K562 (cell line): Measurements from ENCODE around the gene PRR29. TPM values are rescaled to one million over a fixed set of nuclear protein-coding genes. Genes with fewer than 3 reads are reported as not detected.
A peak's percentile ranks its signal among the peaks of the same experiment; 100 is the strongest.

Experiments used
- BHLHE40 ChIP-seq: IDR thresholded peaks from 2 replicates; pipeline ENCODE4 v1.6.1; 2011; ENCODE audit warnings: low read length, improper control_type of control experiment
- CBX1 ChIP-seq: sonication (generic); IDR thresholded peaks from 2 replicates; pipeline ENCODE4 v1.6.1; 2016; ENCODE audit warnings: antibody characterized with exemption, low read depth, mild to moderate bottlenecking
- CCAR2 ChIP-seq: fragments of 200-400 bp; formaldehyde crosslinking; IDR thresholded peaks from 2 replicates; pipeline ENCODE4 v1.6.1; 2017; ENCODE audit warnings: mild to moderate bottlenecking, low read depth, low read length
- CEBPB ChIP-seq: fragments of 450-650 bp; IDR thresholded peaks from 2 replicates; pipeline ENCODE4 v1.6.1; 2016; ENCODE audit warnings: missing genetic modification characterization, missing compliant biosample characterization
- CXXC5 ChIP-seq: fragments of 250-450 bp; sonication (Bioruptor Pico); IDR thresholded peaks from 2 replicates; pipeline ENCODE4 v1.8.0; 2022; ENCODE audit warnings: inconsistent platforms, mild to moderate bottlenecking, moderate library complexity
- EZH2 ChIP-seq: IDR thresholded peaks from 2 replicates; pipeline ENCODE4 v1.6.1; 2012; ENCODE audit warnings: low read depth, mild to moderate bottlenecking, inconsistent platforms, low read length, borderline replicate concordance
- FOSL1 ChIP-seq: fragments of 200-800 bp; sonication (Bioruptor generic); conservative IDR thresholded peaks from 2 replicates; pipeline ENCODE4 v1.6.1; 2016; ENCODE audit warnings: missing genetic modification characterization, missing compliant biosample characterization
- FOXJ3 ChIP-seq: sonication (generic); formaldehyde crosslinking; IDR thresholded peaks from 2 replicates; pipeline ENCODE4 v1.4.0; 2020; ENCODE audit warnings: mild to moderate bottlenecking, missing genetic modification reagents
- GATA2 ChIP-seq: sonication (generic); formaldehyde crosslinking; IDR thresholded peaks from 2 replicates; pipeline ENCODE4 v1.4.0; 2020; ENCODE audit warnings: mild to moderate bottlenecking, missing genetic modification reagents
- KAT2B ChIP-seq: IDR thresholded peaks from one replicate; pipeline ENCODE4 v1.6.1; 2012; ENCODE audit warnings: low read depth, mild to moderate bottlenecking, control low read depth, inconsistent platforms, low read length, moderate library complexity
- KDM1A ChIP-seq, 2 experiments: fragments of 450-650 bp; IDR thresholded peaks; 2 replicates each; pipeline ENCODE4 v1.6.1; 2016; ENCODE audit warnings: mild to moderate bottlenecking in 2 of 2
- KLF13 ChIP-seq: fragments of 450-650 bp; IDR thresholded peaks from 2 replicates; pipeline ENCODE4 v1.6.1; 2016; ENCODE audit warnings: missing genetic modification characterization, low read depth, mild to moderate bottlenecking, missing compliant biosample characterization, moderate library complexity, borderline replicate concordance
- PML ChIP-seq: IDR thresholded peaks from 2 replicates; pipeline ENCODE4 v1.6.1; 2012; ENCODE audit warnings: low read length, inconsistent platforms
- YBX1 ChIP-seq: fragments of 450-650 bp; IDR thresholded peaks from 2 replicates; pipeline ENCODE4 v1.7.1; 2016; ENCODE audit warnings: mild to moderate bottlenecking
- ZBTB11 ChIP-seq, 3 experiments: fragments of 200-800 bp in 1 of 3; fragments of 250-450 bp in 1 of 3; fragments of 450-650 bp in 1 of 3; sonication (Bioruptor Pico) in 1 of 3; sonication (Bioruptor generic) in 1 of 3; formaldehyde crosslinking in 1 of 3; IDR thresholded peaks; 2 replicates each; pipeline versions ENCODE4 v1.6.1 to v1.8.0; 2016 to 2022; ENCODE audit warnings: mild to moderate bottlenecking in 2 of 3, missing genetic modification characterization in 2 of 3, missing compliant biosample characterization in 1 of 3, moderate library complexity in 1 of 3
- ZNF232 ChIP-seq: sonication (generic); formaldehyde crosslinking; IDR thresholded peaks from 2 replicates; pipeline ENCODE4 v1.8.0; 2022; ENCODE audit warnings: mild to moderate bottlenecking, missing genetic modification reagents
- ZNF584 ChIP-seq: fragments of 200-800 bp; sonication (Bioruptor generic); IDR thresholded peaks from 2 replicates; pipeline ENCODE4 v1.6.1; 2016; ENCODE audit warnings: low read depth, mild to moderate bottlenecking, missing genetic modification characterization, missing compliant biosample characterization
- ZNF699 ChIP-seq: fragments of 250-450 bp; sonication (Bioruptor Pico); IDR thresholded peaks from 2 replicates; pipeline ENCODE4 v1.8.0; 2021; ENCODE audit warnings: mild to moderate bottlenecking, moderate library complexity; ENCODE audit not compliant: insufficient replicate concordance
- ZNF830 ChIP-seq: fragments of 250-450 bp; sonication (Bioruptor Pico); IDR thresholded peaks from 2 replicates; pipeline ENCODE4 v1.5.0; 2021; ENCODE audit warnings: mild to moderate bottlenecking
- ZSCAN29 ChIP-seq: fragments of 450-650 bp; IDR thresholded peaks from 2 replicates; pipeline ENCODE4 v1.6.1; 2017
- polyA plus RNA-seq, 8 experiments: library from polyadenylated mRNA; depleted of rRNA in 4 of 8; stranded (reverse) in 5 of 8; unstranded in 3 of 8; fragments of >200 nt; fragmentation: Nextera tagmentation in 2 of 8; fragmentation: Illumina TruSeq in 1 of 8; extraction: Ambion mirVana in 2 of 8; extraction: Trizol in 1 of 8; gene quantifications; 2 replicates each; pipeline versions ENCODE4 v1.2.1 to v1.2.3, GENCODE V29; 2011 to 2014; ENCODE audit warnings: inconsistent platforms in 1 of 8, missing spikeins in 1 of 8
- total RNA-seq, 7 experiments: library from RNA; depleted of rRNA in 6 of 7; stranded (reverse); fragments of >200 nt in 6 of 7; fragmentation: Illumina TruSeq in 2 of 7; extraction: Trizol in 2 of 7; gene quantifications; 2 replicates each; pipeline versions ENCODE4 v1.2.1 to v1.2.3, GENCODE V29; 2011 to 2021; ENCODE audit warnings: low replicate concordance in 1 of 7
- TF ChIP-seq, protein P1 (sequence below): fragments of 450-650 bp; formaldehyde crosslinking; IDR thresholded peaks from 2 replicates; pipeline ENCODE4 v1.4.0; 2020; ENCODE audit warnings: mild to moderate bottlenecking, moderate library complexity
- TF ChIP-seq, protein P2 (sequence below): fragments of 250-450 bp; sonication (Bioruptor Pico); IDR thresholded peaks from 2 replicates; pipeline ENCODE4 v1.4.0; 2020; ENCODE audit warnings: mild to moderate bottlenecking, moderate library complexity, borderline replicate concordance

PRR29 gene
- total and polyA plus RNA-seq, 9 of the 15 experiments (the other 6 are each of a cell fraction or from before 2014, with no cell fraction given) = 0.08 to 0.58 (median 0.15) TPM; not detected in 5

- TF ChIP-seq ZBTB11 (CRISPR knock-in tag; IDR thresholded peaks at IDR 0.05) = no peak
- TF ChIP-seq KLF13 = no peak
- TF ChIP-seq, protein P1, sequence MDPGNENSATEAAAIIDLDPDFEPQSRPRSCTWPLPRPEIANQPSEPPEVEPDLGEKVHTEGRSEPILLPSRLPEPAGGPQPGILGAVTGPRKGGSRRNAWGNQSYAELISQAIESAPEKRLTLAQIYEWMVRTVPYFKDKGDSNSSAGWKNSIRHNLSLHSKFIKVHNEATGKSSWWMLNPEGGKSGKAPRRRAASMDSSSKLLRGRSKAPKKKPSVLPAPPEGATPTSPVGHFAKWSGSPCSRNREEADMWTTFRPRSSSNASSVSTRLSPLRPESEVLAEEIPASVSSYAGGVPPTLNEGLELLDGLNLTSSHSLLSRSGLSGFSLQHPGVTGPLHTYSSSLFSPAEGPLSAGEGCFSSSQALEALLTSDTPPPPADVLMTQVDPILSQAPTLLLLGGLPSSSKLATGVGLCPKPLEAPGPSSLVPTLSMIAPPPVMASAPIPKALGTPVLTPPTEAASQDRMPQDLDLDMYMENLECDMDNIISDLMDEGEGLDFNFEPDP (CRISPR knock-in tag) = no peak
- TF ChIP-seq FOSL1 (tag) = peak; percentile 99
- TF ChIP-seq PML = no peak
- TF ChIP-seq ZNF699 (CRISPR knock-in tag) = no peak
- TF ChIP-seq, protein P2, sequence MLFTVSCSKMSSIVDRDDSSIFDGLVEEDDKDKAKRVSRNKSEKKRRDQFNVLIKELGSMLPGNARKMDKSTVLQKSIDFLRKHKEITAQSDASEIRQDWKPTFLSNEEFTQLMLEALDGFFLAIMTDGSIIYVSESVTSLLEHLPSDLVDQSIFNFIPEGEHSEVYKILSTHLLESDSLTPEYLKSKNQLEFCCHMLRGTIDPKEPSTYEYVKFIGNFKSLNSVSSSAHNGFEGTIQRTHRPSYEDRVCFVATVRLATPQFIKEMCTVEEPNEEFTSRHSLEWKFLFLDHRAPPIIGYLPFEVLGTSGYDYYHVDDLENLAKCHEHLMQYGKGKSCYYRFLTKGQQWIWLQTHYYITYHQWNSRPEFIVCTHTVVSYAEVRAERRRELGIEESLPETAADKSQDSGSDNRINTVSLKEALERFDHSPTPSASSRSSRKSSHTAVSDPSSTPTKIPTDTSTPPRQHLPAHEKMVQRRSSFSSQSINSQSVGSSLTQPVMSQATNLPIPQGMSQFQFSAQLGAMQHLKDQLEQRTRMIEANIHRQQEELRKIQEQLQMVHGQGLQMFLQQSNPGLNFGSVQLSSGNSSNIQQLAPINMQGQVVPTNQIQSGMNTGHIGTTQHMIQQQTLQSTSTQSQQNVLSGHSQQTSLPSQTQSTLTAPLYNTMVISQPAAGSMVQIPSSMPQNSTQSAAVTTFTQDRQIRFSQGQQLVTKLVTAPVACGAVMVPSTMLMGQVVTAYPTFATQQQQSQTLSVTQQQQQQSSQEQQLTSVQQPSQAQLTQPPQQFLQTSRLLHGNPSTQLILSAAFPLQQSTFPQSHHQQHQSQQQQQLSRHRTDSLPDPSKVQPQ (CRISPR knock-in tag) = no peak
- TF ChIP-seq CEBPB (tag) = no peak
- no peak for TF ChIP-seq KAT2B
- no peak for TF ChIP-seq YBX1
- no peak for TF ChIP-seq EZH2
- TF ChIP-seq GATA2 (CRISPR knock-in tag) = no peak
- peak; percentile 68 for TF ChIP-seq BHLHE40
- TF ChIP-seq ZSCAN29 = no peak
- TF ChIP-seq ZNF584 = no peak
- 0 out of 2 replicates have a peak, but pooled peaks have one; percentile 16 for TF ChIP-seq CXXC5 (CRISPR knock-in tag)
- TF ChIP-seq FOXJ3 (CRISPR knock-in tag) = no peak
- TF ChIP-seq KDM1A (IDR thresholded peaks at IDR 0.05) = peak in 1 of 2 experiments; percentile 67; a peak in 2 of 4 replicates
- no peak for TF ChIP-seq CCAR2
- TF ChIP-seq ZNF232 = no peak
- TF ChIP-seq CBX1 = 0 out of 2 replicates have a peak, but pooled peaks have one; percentile 46
- TF ChIP-seq ZNF830 (CRISPR knock-in tag) = no peak
Measured at GRCh38 chr17:63984651-63985386, 13.3 kb upstream of the PRR29 start (continued).
